ENCODE measurements around the gene LARP1.

DNA sequence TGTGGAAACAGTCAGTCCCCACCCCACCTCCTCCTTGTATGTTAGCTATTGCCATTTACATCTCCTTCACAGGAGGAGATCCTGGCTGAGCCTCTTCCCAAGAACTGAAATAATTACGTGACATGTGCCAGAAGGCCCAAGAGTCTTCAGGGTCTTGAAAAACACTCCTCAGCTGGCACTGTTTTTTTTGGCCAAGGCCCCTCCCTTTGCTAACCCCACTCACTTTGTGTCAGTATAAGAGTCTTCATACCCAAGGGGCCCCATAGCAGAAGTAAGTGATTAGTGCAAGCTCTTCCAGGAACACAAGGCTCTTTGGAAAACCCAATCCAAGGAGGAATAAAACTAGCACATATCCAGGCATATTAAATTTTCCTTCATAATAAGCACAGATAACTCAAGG, 5.7 kb upstream of the LARP1 start:
- TF ChIP-seq, protein P1, sequence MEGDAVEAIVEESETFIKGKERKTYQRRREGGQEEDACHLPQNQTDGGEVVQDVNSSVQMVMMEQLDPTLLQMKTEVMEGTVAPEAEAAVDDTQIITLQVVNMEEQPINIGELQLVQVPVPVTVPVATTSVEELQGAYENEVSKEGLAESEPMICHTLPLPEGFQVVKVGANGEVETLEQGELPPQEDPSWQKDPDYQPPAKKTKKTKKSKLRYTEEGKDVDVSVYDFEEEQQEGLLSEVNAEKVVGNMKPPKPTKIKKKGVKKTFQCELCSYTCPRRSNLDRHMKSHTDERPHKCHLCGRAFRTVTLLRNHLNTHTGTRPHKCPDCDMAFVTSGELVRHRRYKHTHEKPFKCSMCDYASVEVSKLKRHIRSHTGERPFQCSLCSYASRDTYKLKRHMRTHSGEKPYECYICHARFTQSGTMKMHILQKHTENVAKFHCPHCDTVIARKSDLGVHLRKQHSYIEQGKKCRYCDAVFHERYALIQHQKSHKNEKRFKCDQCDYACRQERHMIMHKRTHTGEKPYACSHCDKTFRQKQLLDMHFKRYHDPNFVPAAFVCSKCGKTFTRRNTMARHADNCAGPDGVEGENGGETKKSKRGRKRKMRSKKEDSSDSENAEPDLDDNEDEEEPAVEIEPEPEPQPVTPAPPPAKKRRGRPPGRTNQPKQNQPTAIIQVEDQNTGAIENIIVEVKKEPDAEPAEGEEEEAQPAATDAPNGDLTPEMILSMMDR (conservative IDR thresholded peaks at IDR 0.05; ENCODE audit: low read depth, low read length) = no peak
- TF ChIP-seq EZH2 (IDR thresholded peaks at IDR 0.05; ENCODE audit: low read length, unreplicated experiment) (no peak), EZH2phosphoT487 (IDR thresholded peaks at IDR 0.05; ENCODE audit: borderline replicate concordance, low read length) (no peak)
